Endothelial cell of umbilical vein (primary cell): ENCODE results near the gene TTN. TPM values are rescaled to one million over a fixed set of nuclear protein-coding genes. Genes with fewer than 3 reads are reported as not detected.

ENCODE experiments used
- BruUV-seq: library from RNA; stranded (reverse); fragments of 400-500 nt; replicated peaks from 2 replicates; lab custom pipeline; 2021; lab: Mats Ljungman, UMichigan
- CTCF ChIA-PET: fragments of 300-600, 350-600 bp; sonication (Branson Sonifier 250); formaldehyde crosslinking; loops from one replicate; lab custom pipeline; 2021; ENCODE audit warnings: antibody characterized with exemption, inconsistent platforms; lab: Charles Lee
- POLR2A ChIA-PET: fragments of 300-600, 350-600 bp; sonication (Branson Sonifier 250); formaldehyde crosslinking; loops from one replicate; lab custom pipeline; 2021; ENCODE audit warnings: antibody characterized with exemption, inconsistent platforms; lab: Charles Lee
- DNase-seq: peaks from one replicate; pipeline ENCODE4 v3.0.0-alpha.2; 2011; ENCODE audit warnings: low read depth, low spot score
- FAIRE-seq: peaks from 2 replicates; lab custom pipeline; 2011; peaks lifted over from hg19 to GRCh38; lab: Jason Lieb, UNC
- H2AFZ ChIP-seq: 2 replicates; pipeline ENCODE4 v1.6.0; 2012; ENCODE audit warnings: low read depth, low read length, control low read depth, inconsistent platforms
- H3K27ac ChIP-seq: 2 replicates; pipeline ENCODE4 v1.5.1; 2011; ENCODE audit warnings: low read depth, mild to moderate bottlenecking, control low read depth, low read length, moderate library complexity; ENCODE audit not compliant: insufficient read depth
- H3K27me3 ChIP-seq, 2 experiments: 2 replicates each; pipeline versions ENCODE4 v1.6.0 to v1.6.1; 2011; ENCODE audit warnings: low read length in 2 of 2, mixed read lengths in 1 of 2; ENCODE audit not compliant: control insufficient read depth in 2 of 2, insufficient read depth in 2 of 2
- H3K36me3 ChIP-seq, 2 experiments: 2 replicates in 1 of 2; 3 replicates in 1 of 2; pipeline ENCODE4 v1.5.1; 2011; ENCODE audit warnings: low read length in 2 of 2, mild to moderate bottlenecking in 1 of 2, moderate library complexity in 1 of 2; ENCODE audit not compliant: control insufficient read depth in 2 of 2, insufficient read depth in 2 of 2; ENCODE audit errors: extremely low read depth in 1 of 2
- H3K4me1 ChIP-seq: 3 replicates; pipeline ENCODE4 v1.5.1; 2011; ENCODE audit warnings: mild to moderate bottlenecking, low read length; ENCODE audit not compliant: control insufficient read depth, insufficient read depth; ENCODE audit errors: extremely low read depth
- H3K4me2 ChIP-seq: 2 replicates; pipeline ENCODE4 v1.6.1; 2011; ENCODE audit warnings: low read length, control low read depth, mixed read lengths; ENCODE audit not compliant: insufficient read depth
- H3K4me3 ChIP-seq, 3 experiments: fragments of 200-600 bp in 1 of 3; sonication (generic), shearing (Covaris generic) in 1 of 3; replicated peaks in 1 of 3; 2 replicates each; pipeline ENCODE4 v1.5.1; 2011 to 2016; ENCODE audit warnings: control low read depth in 3 of 3, low read length in 3 of 3, mild to moderate bottlenecking in 2 of 3, inconsistent platforms in 1 of 3, low read depth in 1 of 3, moderate library complexity in 1 of 3; ENCODE audit not compliant: insufficient read depth in 1 of 3
- H3K79me2 ChIP-seq: 2 replicates; pipeline ENCODE4 v1.6.0; 2012; ENCODE audit warnings: low read length, inconsistent platforms; ENCODE audit not compliant: control insufficient read depth, insufficient read depth
- H3K9ac ChIP-seq: replicated peaks from 2 replicates; pipeline ENCODE3; 2011; ENCODE audit warnings: low read length, control low read depth; ENCODE audit not compliant: insufficient read depth; ENCODE audit errors: extremely low read depth
- H3K9me1 ChIP-seq: replicated peaks from 3 replicates; pipeline ENCODE4 v1.6.0; 2011; ENCODE audit warnings: mild to moderate bottlenecking, low read length; ENCODE audit not compliant: control insufficient read depth, insufficient read depth; ENCODE audit errors: extremely low read depth
- H3K9me3 ChIP-seq: replicated peaks from 2 replicates; pipeline ENCODE4 v1.5.1; 2012; ENCODE audit warnings: low read length, inconsistent platforms; ENCODE audit not compliant: control insufficient read depth, insufficient read depth
- H4K20me1 ChIP-seq: replicated peaks from 2 replicates; pipeline ENCODE3; 2011; ENCODE audit warnings: mild to moderate bottlenecking, low read length; ENCODE audit not compliant: control insufficient read depth, insufficient read depth; ENCODE audit errors: extremely low read depth
- CTCF ChIP-seq, 2 donors: IDR thresholded peaks; 1 replicate in 1 of 2; 2 replicates in 1 of 2; pipeline ENCODE4 v1.5.1; 2011; ENCODE audit warnings: low read length in 2 of 2, mild to moderate bottlenecking in 2 of 2, moderate library complexity in 2 of 2, control low read depth in 1 of 2, inconsistent platforms in 1 of 2, low read depth in 1 of 2; ENCODE audit not compliant: insufficient read depth in 1 of 2; ENCODE audit errors: extremely low read depth in 1 of 2
- EZH2 ChIP-seq: IDR thresholded peaks from 2 replicates; pipeline ENCODE4 v1.6.1; 2012; ENCODE audit warnings: borderline replicate concordance, low read depth, mild to moderate bottlenecking, moderate library complexity, low read length, inconsistent platforms; ENCODE audit not compliant: severe bottlenecking
- FOS ChIP-seq: IDR thresholded peaks from 2 replicates; pipeline ENCODE4 v1.6.1; 2011; ENCODE audit warnings: mild to moderate bottlenecking, low read length, moderate library complexity, borderline replicate concordance; ENCODE audit not compliant: insufficient read depth
- GATA2 ChIP-seq: IDR thresholded peaks from 2 replicates; pipeline ENCODE4 v1.7.0; 2011; ENCODE audit warnings: low read depth, mild to moderate bottlenecking, moderate library complexity, mixed read lengths, low read length; ENCODE audit not compliant: insufficient read length, insufficient read depth
- JUN ChIP-seq: IDR thresholded peaks from 2 replicates; pipeline ENCODE4 v1.6.1; 2011; ENCODE audit warnings: borderline replicate concordance, low read depth; ENCODE audit not compliant: insufficient read length, insufficient read depth
- MAX ChIP-seq: IDR thresholded peaks from 2 replicates; pipeline ENCODE4 v1.6.1; 2011; ENCODE audit not compliant: insufficient read depth, insufficient read length
- MYC ChIP-seq: IDR thresholded peaks from one replicate; pipeline ENCODE4 v1.6.1; 2011; ENCODE audit warnings: mild to moderate bottlenecking, low read depth, low read length
- POLR2A ChIP-seq: IDR thresholded peaks from 2 replicates; pipeline ENCODE4 v1.6.1; 2012; ENCODE audit warnings: low read depth, mild to moderate bottlenecking, control low read depth, low read length
- POLR2AphosphoS5 ChIP-seq: IDR thresholded peaks from 2 replicates; pipeline ENCODE4 v1.6.1; 2012; ENCODE audit warnings: low read depth, mild to moderate bottlenecking, control low read depth, low read length, moderate library complexity; ENCODE audit not compliant: insufficient read depth
- dilution Hi-C: fragments of 300-500 bp; cut with MboI; formaldehyde crosslinking; loops from one replicate; pipeline ENCODE4 v1.15.0; 2019; ENCODE audit warnings: low sequenced_read_pairs; ENCODE audit not compliant: extremely low pct_ligation_motif_present
- intact Hi-C: fragments of 100-400 bp; cut with micrococcal nuclease; formaldehyde crosslinking; loops from one replicate; pipeline ENCODE4 v1.10.0; 2022
- polyA plus RNA-seq, 4 experiments: library from polyadenylated mRNA; depleted of rRNA in 3 of 4; stranded (reverse) in 3 of 4; unstranded in 1 of 4; fragments of >200 nt; gene quantifications; 2 replicates each; pipeline versions ENCODE4 v1.2.1 to v1.2.3, GENCODE V29; 2011 to 2012; ENCODE audit warnings: missing spikeins in 1 of 4
- total RNA-seq: library from RNA; stranded (reverse); gene quantifications from 2 replicates; pipeline ENCODE4 v1.2.3, GENCODE V29; 2021

Gene TTN
- total and polyA plus RNA-seq, 2 donors (not counting 3 experiments of a cell fraction or from before 2014, with no cell fraction given) = 0.11 to 0.49 TPM

- H3K27ac ChIP-seq = no peak overlapping the region
- H3K4me1 ChIP-seq = no peaks in the 10 kb centered on the region
- no peak overlapping the region for H2AFZ ChIP-seq
- intact Hi-C loops = no loop called here
- DNase-seq (no peak), FAIRE-seq (no peak)
- no peaks in the 10 kb centered on the region for H3K9me1 ChIP-seq
- no peaks in the 10 kb centered on the region for H4K20me1 ChIP-seq
- BruUV-seq = no TSS peak
- peaks cover 0 to 6% of the 10 kb centered on the region in 2 experiments for H3K27me3 ChIP-seq
- no peaks in the 10 kb centered on the region for H3K36me3 ChIP-seq
- ChIA-PET POLR2A (no interaction called here), CTCF (interaction anchor here (1.4 to 2.0 kb wide), 2 partner anchors 14 to 76 kb away, joined by 4 to 5 read pairs; no protein-coding TSS in a partner anchor)
- TF ChIP-seq JUN = no peak
- TF ChIP-seq FOS = no peak
- no peak for TF ChIP-seq POLR2AphosphoS5
- TF ChIP-seq POLR2A = no peak
- TF ChIP-seq MYC = no peak
- TF ChIP-seq EZH2 = no peak
- no peak for TF ChIP-seq CTCF (IDR thresholded peaks at IDR 0.05; ENCODE audit: extremely low read depth in 1 of 2, insufficient read depth in 1 of 2, low read depth in 1 of 2, low read length in 2 of 2)
- no peak for TF ChIP-seq MAX
- no peak for TF ChIP-seq GATA2
- no peak overlapping the region for H3K4me2 ChIP-seq
- no peak overlapping the region for H3K4me3 ChIP-seq
- no peaks in the 10 kb centered on the region for H3K9me3 ChIP-seq
- no peaks in the 10 kb centered on the region for H3K79me2 ChIP-seq
- dilution Hi-C loops = no loop called here
- H3K9ac ChIP-seq = no peak overlapping the region
Observed at GRCh38 chr2:178776751-178777150, 30.5 kb downstream of the TTN start.
